ENCODE data around the gene WDR45. TPM values are rescaled to one million over a fixed set of nuclear protein-coding genes. Genes with fewer than 3 reads are reported as not detected.
A peak's percentile ranks its signal among the peaks of the same experiment; 100 is the strongest.

The WDR45 gene
- total and polyA plus RNA-seq, 2 of the 13 experiments (the other 11 are each of a cell fraction or from before 2014, with no cell fraction given), result 16.4 to 65.5 TPM

DNA sequence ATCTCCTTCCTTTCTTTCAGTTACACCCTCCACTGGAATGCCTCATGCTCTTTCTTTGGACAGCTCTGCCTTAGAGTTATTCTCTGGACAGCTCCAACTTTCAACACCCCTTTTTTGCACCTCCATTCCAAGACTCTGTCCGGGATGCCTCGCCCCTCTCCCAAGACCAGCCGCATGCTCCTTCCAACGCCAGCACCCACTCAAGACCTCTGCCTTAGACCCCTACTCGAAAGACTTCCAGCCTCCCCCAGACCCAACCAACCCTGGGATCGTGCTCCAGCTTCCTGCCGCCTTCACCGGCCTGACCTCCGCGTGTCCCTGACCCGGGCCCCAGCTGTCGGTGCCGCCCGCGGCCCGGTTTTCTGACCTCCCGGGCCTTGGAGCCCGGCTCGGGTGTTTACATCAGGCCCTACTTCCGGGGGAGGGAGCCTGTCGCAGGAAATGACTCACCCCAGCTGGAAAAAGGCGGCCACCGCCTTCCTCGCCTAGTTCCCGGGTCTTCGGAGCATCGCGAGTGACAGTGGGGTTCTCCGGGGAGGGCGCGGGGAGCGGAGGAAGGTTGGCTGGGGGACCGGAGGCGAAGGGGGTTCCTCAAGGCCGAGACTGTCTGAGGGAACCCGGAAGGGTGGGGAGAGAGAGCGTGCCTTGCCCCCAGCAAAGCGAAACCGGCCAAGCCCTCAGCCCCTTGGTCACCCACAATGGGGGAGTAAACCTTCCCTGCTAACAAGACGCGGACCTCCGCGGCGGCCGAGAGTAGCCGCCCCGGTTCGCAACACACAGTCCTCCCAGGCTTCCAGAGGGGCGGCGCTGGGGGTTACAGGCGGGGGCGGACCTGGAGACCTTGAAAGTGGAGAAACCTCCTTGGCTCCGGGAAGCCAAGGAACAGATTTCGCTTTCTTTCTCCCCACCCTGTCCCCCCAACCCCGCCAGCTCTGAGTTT is at the start of gene WDR45 (continued):
- TF ChIP-seq, protein P1, sequence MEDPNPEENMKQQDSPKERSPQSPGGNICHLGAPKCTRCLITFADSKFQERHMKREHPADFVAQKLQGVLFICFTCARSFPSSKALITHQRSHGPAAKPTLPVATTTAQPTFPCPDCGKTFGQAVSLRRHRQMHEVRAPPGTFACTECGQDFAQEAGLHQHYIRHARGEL (CRISPR knock-in tag; IDR thresholded peaks at IDR 0.05), result no peak
- no peak for TF ChIP-seq REXO4 (CRISPR knock-in tag; IDR thresholded peaks at IDR 0.05; ENCODE audit: borderline replicate concordance)
- no peak for TF ChIP-seq MTF2 (CRISPR knock-in tag; IDR thresholded peaks at IDR 0.05; ENCODE audit: borderline replicate concordance)
- TF ChIP-seq, protein P2, sequence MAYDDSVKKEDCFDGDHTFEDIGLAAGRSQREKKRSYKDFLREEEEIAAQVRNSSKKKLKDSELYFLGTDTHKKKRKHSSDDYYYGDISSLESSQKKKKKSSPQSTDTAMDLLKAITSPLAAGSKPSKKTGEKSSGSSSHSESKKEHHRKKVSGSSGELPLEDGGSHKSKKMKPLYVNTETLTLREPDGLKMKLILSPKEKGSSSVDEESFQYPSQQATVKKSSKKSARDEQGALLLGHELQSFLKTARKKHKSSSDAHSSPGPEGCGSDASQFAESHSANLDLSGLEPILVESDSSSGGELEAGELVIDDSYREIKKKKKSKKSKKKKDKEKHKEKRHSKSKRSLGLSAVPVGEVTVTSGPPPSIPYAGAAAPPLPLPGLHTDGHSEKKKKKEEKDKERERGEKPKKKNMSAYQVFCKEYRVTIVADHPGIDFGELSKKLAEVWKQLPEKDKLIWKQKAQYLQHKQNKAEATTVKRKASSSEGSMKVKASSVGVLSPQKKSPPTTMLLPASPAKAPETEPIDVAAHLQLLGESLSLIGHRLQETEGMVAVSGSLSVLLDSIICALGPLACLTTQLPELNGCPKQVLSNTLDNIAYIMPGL (CRISPR knock-in tag; IDR thresholded peaks at IDR 0.05; ENCODE audit: borderline replicate concordance in 1 of 2, low read depth in 1 of 2), result peak in 1 of 2 experiments; percentile 65; a peak in 1 of 4 replicates
- TF ChIP-seq PAF1 (CRISPR knock-in tag; IDR thresholded peaks at IDR 0.05), result no peak
- TF ChIP-seq PRPF4 (IDR thresholded peaks at IDR 0.05; ENCODE audit: low read depth, low read length, poor library complexity, severe bottlenecking), result no peak
- no peak for TF ChIP-seq ZNF24 (IDR thresholded peaks at IDR 0.05)
- TF ChIP-seq FOSL2 (CRISPR knock-in tag; IDR thresholded peaks at IDR 0.05), result peak; percentile 96
- TF ChIP-seq, protein P3, sequence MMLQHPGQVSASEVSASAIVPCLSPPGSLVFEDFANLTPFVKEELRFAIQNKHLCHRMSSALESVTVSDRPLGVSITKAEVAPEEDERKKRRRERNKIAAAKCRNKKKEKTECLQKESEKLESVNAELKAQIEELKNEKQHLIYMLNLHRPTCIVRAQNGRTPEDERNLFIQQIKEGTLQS (CRISPR knock-in tag; IDR thresholded peaks at IDR 0.05), result peak; percentile 92
- no peak for TF ChIP-seq SOX5 (CRISPR knock-in tag; IDR thresholded peaks at IDR 0.05; ENCODE audit: borderline replicate concordance)
- TF ChIP-seq, protein P4, sequence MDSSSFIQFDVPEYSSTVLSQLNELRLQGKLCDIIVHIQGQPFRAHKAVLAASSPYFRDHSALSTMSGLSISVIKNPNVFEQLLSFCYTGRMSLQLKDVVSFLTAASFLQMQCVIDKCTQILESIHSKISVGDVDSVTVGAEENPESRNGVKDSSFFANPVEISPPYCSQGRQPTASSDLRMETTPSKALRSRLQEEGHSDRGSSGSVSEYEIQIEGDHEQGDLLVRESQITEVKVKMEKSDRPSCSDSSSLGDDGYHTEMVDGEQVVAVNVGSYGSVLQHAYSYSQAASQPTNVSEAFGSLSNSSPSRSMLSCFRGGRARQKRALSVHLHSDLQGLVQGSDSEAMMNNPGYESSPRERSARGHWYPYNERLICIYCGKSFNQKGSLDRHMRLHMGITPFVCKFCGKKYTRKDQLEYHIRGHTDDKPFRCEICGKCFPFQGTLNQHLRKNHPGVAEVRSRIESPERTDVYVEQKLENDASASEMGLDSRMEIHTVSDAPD (CRISPR knock-in tag; IDR thresholded peaks at IDR 0.05), result no peak
- no peak for TF ChIP-seq MBD4 (IDR thresholded peaks at IDR 0.05; ENCODE audit: borderline replicate concordance, low read length)
- TF ChIP-seq ZNF136 (CRISPR knock-in tag; IDR thresholded peaks at IDR 0.05; ENCODE audit: low read depth), result no peak
- TF ChIP-seq NCOA2 (CRISPR knock-in tag; IDR thresholded peaks at IDR 0.05), result no peak
- TF ChIP-seq ELF4 (CRISPR knock-in tag; IDR thresholded peaks at IDR 0.05; ENCODE audit: borderline replicate concordance), result 0 out of 2 replicates have a peak, but pooled peaks have one; percentile 29
- TF ChIP-seq, protein P5, sequence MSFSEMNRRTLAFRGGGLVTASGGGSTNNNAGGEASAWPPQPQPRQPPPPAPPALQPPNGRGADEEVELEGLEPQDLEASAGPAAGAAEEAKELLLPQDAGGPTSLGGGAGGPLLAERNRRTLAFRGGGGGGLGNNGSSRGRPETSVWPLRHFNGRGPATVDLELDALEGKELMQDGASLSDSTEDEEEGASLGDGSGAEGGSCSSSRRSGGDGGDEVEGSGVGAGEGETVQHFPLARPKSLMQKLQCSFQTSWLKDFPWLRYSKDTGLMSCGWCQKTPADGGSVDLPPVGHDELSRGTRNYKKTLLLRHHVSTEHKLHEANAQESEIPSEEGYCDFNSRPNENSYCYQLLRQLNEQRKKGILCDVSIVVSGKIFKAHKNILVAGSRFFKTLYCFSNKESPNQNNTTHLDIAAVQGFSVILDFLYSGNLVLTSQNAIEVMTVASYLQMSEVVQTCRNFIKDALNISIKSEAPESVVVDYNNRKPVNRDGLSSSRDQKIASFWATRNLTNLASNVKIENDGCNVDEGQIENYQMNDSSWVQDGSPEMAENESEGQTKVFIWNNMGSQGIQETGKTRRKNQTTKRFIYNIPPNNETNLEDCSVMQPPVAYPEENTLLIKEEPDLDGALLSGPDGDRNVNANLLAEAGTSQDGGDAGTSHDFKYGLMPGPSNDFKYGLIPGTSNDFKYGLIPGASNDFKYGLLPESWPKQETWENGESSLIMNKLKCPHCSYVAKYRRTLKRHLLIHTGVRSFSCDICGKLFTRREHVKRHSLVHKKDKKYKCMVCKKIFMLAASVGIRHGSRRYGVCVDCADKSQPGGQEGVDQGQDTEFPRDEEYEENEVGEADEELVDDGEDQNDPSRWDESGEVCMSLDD (CRISPR knock-in tag; IDR thresholded peaks at IDR 0.05; ENCODE audit: borderline replicate concordance), result no peak
- TF ChIP-seq, protein P6, sequence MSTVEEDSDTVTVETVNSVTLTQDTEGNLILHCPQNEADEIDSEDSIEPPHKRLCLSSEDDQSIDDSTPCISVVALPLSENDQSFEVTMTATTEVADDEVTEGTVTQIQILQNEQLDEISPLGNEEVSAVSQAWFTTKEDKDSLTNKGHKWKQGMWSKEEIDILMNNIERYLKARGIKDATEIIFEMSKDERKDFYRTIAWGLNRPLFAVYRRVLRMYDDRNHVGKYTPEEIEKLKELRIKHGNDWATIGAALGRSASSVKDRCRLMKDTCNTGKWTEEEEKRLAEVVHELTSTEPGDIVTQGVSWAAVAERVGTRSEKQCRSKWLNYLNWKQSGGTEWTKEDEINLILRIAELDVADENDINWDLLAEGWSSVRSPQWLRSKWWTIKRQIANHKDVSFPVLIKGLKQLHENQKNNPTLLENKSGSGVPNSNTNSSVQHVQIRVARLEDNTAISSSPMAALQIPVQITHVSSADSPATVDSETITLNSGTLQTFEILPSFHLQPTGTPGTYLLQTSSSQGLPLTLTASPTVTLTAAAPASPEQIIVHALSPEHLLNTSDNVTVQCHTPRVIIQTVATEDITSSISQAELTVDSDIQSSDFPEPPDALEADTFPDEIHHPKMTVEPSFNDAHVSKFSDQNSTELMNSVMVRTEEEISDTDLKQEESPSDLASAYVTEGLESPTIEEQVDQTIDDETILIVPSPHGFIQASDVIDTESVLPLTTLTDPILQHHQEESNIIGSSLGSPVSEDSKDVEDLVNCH (CRISPR knock-in tag; IDR thresholded peaks at IDR 0.05), result no peak
- no peak for TF ChIP-seq ZNF572 (CRISPR knock-in tag; IDR thresholded peaks at IDR 0.05)
- TF ChIP-seq TRIM24 (CRISPR knock-in tag; IDR thresholded peaks at IDR 0.05), result no peak
